Measurements from ENCODE around the gene WDR6.
"Not testable (repeated sequence)": the region's sequence is repeated elsewhere in the genome, so short reads cannot be mapped to it uniquely, and the experiment has no call there.

The WDR6 gene

DNA sequence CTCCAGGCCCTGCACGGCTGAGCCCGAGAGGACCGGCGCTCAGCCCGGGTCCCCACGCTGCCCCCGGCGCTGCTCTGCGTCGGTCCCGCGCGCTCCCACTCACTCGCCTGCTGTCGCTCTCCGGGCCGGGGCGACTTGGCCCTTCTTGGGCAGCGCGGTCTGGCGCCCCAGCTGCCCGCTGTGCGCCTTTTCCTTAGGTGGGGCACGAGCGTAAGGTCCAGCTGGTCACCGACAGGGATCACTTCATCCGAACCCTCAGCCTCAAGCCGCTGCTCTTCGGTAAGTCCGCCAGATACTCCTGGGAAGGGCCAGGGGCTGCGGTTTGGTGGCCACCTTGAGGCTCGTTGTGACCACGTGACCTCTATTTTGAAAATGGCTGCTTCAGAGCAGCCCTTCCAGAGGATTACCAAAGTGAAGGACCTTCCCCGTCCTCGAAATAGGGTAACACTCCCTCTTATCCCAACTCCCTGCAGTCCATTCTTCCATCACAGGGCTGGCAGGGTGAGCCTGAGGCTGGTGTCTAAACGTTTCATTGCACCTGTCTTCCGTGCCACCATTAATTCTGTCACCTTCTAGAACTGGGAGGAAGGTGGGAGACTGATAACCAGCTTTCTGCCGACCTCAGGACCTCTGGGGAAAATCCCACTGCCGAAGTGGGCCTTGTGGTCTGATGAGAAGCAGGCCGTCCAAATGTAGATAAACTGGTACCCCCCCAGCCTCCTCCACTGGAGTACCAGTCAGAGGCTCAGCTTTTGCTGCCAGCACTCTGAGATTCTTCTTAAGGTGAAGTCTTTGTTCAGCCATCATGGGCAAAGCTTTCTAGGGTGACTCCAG is 16.3 kb upstream of the WDR6 start:
- peak; percentile 29 for DNase-seq

DNA sequence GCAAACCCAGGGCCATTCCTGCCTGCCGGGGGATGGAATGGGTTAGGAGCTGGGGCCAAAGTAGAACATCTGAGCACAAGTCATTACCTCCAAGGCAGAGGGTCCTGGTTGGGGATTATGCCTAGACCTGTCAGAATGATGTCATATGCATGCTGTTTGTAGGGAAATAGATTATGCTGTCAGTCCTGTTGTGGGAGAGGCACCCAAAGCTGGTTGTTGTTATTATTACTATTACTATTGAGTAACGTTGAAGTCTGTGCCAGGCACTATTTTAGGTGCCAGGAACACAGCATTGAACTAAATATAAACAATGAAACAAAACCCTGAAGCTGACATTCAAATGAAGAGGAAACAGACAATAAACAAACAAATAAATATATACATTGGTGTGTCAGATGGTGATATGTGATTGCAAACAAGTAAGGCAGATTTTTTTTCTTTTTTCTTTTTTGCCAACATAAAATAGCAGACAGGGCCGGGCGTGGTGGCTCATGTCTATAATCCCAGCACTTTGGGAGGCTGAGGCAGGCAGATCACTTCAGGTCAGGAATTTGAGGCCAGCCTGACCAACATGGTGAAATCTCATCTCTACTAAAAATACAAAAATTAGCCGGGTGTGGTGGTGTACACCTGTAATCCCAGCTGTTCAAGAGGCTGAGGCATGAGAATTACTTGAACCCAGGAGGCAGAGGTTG is 15.2 kb upstream of the WDR6 start:
- no peak for DNase-seq

DNA sequence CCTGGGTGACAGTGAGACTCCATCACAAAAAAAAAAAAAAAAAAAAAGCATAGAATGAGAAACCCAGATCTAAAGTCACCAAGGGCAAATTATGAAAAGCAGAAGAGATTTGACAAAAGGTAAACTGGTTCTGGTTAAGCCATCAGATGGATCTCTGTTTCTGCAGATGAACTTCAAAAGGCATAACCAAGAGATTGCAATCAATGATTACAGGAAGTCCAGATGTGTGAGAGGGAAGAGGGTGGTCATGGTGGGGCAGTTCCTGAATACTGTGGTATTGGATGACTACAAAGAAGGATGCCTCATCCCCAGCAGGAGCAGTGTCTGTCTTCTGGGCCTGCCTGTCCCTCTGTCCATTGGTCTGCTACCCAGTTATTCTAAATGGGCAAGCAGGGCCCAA is 13.4 kb upstream of the WDR6 start:
- DNase-seq: no peak

DNA sequence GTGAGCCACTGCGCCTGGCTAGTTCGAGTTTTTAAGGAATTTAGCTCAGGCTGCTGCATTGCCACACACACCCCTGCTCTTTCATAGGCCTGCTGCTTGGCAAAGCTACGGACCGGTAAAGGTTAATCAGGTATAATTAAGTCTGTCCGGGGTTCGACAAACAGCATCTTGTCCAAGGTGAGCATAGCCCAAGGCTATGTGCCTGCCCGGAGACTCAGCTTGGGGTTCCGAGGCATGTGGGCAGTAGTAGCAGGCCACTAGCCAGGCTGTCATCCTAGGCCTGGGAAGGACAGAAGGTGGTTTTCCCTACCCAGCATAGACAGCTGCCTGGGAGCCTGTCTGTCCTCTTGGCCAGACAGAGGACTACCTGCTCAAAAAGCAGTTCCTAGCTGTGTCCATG is 10.6 kb upstream of the WDR6 start:
- DNase-seq: no peak

DNA sequence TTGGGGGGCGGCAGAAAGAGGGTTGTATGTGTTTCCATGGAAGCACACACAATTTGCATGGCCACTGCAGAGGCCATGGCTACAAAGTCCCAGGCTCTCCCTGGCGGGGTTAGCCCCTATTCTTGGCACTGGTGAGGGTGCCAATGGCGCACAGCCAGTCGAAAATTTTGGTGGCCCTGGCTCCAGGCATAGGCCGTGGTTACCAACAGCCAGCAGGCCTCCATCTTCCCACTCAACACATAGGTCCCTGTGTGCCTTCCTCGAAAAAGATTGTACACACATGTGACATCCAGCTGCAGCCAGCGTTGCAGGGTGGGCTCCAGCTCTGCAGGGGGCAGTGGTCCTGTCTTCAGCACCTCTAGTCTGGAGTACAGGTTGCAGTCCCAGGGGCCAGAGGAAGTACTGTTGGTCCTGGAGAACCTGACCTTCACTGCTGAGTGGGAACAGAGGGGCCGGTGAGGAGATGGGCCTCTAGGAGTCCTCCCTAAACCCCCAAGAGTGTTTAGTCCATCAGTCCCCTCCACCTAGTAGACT is 10.0 kb upstream of the WDR6 start:
- DNase-seq: no peak

DNA sequence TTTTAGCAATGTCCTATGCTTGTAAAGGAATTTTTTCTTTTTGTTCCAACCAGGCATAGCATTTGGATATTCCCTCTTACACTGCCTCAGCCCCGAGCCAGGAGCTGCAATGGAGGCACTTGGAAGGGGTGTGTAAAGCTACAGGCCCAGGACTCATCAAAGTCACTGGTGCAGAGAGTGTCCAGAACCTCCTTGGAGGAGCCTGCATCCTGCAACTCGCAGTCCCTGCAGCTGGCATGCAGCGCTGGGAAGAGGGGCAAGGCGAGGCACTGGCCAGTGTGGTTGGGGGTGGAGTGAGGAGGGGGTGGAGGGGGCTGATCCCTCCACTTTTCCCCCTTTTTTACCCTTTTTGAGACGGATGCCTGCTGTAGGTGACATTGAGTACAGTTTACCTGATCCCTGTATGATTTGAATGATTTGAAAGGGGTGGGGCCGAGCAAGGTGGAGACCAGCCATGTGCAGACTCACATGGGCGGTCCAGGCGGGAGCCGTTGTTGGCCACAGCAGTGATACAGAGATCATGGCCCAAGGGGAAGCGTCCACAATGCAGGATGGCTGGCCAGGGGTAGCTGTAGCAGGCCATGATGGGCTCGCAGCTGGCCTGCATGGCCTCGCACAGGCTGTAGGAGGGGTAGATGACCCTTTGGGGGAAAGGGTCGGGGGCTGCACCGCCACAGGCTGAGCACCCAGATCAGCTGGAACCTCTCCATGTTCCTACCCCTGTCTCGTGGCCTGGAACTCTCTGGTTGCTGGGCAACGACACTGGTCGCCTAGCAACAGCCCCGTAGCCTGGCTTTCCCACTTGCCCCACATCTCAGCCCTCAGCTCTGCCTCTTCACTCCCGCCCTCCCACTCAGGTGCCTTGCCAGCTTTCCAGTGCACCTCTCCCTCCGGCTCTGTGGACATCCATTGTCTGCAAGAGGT is 9.2 kb upstream of the WDR6 start:
- DNase-seq: no peak

DNA sequence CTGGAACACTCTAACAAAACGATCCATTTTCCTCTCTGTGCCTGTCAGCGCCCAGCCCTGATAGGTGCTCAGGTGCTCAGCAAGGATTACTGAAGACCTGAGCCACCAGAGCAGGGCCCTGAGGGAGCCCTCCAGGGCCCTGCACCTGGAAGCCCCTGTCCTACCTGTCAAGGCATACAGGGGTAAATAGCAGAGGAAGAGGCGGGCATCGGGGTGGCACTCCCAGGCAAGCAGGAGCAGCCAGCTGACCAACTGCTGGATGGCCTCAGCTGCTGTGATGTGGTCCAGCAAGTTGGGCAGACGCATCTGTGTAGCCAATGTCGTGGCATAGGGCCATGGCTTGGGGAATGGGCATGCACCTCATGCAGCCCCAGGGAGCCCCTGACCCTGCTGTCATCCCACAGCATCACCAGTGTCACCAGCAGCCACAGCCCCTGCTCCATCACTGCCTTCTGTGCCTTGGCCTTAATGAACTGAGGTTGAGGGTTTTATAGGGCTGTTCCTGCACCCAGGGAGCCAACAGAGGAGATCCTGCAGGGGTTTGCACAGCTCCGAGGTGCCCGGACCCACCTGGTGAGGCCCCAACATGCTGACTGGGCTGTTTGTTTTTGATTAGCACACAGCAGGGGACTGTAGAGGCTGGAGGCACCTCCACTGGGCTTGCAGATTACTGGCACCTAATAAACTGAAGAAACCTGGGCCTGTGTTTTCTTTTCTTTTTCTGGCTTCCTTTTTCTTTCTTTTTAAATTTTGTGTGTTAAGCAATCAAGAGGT is 7.9 kb upstream of the WDR6 start:
- DNase-seq: no peak

DNA sequence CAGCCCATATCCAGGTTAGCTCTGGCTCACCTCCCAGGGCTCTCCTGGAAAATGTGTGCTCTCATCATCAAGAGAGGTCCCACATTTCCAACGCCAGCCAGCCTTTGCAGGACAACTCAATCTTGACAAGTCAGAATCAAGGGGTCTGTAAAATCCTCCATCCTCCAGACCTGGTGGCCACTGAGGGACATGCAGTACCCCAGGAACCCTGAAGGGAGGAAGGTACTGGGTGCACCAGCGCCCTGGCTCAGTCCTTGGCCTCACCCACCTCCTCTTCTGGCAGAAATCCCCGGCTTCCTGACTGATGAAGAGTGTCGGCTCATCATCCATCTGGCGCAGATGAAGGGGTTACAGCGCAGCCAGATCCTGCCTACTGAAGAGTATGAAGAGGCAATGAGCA is 6.0 kb upstream of the WDR6 start:
- DNase-seq: no peak

DNA sequence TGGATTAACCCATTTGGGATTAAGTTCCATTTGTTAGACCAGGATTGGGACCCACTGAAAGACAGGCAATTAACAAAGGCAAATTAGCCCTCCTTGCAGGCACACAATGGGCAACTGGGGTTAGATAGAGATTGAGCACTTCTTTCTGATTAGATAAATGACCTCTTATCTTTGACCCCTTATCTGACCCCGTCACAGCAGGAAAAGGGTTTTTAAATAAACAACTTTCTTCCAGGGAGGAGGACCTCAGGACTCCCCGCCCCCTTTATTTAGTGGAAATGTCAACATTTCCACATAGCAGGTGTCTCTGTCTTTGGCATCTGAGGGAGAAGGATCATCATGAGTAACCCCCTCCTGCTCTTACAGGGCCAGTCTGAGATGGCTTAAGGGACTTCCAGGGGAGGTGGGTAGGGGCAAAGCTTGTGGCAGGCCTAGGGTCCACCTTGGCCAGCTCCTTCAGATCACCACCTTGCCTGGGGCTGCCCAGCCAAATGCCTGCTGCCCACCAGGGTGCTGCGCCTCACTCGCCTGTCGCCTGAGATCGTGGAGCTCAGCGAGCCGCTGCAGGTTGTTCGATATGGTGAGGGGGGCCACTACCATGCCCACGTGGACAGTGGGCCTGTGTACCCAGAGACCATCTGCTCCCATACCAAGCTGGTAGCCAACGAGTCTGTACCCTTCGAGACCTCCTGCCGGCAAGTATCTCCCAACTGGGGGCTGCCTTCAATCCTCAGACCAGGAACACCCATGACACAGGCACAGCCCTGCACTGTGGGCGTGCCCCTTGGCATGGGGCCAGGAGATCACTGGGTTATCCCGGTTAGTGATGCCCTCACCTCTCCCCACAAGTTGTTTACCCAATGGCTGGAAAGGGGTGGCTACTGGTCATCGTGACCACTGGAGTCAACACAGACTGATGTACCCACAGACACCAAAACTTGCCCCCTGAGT is 2.6 kb upstream of the WDR6 start:
- DNase-seq: no peak

DNA sequence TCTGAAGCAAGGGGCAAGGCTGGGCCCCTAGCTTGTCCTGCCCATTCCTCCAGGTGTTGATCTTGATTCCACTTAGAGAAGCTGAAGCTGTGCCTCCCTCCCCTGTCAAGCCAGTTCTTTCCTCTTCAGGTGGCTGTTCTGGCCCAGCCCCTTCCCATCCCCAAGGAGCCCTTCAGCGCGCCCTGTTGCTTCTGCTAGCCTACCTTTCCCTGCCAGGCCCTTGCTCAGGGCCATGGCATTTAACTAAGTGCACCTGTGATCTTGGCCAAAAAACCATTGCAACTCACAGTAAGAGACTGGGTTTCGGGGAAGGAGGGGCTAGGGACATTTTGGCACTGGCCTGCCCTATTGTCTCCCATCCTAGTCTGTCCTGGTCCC is 1.9 kb upstream of the WDR6 start:
- no peak for DNase-seq

DNA sequence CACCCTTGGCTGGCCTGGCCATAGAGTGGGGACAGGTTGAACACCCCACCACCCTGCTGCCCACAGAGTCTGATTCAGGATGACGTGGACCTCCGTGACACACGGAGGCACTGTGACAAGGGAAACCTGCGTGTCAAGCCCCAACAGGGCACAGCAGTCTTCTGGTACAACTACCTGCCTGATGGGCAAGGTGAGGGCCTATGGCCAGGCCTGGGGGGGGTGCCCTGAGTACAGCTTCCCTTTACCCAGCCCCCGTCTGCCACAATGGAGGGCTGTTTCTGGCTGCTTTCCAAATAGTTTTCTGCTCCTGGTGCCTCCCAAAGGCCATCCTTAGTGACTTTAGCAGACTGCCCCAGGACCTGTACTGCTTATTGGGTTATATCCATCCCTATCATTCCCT is 1.2 kb upstream of the WDR6 start:
- DNase-seq: no peak

DNA sequence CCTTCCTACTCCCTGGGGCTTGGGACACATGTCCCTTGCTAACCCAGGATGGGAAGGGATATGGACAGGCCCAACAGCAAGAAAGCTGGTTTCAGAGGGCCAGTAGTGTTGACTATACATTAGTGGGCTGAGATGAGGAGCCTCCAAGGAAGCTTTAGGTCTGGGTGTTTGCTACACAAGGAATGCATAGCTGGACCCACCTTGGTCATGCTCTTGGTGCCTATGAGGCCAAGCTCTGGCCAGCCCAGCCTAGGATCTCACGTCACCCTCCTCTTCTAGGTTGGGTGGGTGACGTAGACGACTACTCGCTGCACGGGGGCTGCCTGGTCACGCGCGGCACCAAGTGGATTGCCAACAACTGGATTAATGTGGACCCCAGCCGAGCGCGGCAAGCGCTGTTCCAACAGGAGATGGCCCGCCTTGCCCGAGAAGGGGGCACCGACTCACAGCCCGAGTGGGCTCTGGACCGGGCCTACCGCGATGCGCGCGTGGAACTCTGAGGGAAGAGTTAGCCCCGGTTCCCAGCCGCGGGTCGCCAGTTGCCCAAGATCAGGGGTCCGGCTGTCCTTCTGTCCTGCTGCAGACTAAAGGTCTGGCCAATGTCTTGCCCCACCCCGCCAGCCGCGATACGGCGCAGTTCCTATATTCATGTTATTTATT is 653 bp upstream of the WDR6 start:
- DNase-seq: no peak

DNA sequence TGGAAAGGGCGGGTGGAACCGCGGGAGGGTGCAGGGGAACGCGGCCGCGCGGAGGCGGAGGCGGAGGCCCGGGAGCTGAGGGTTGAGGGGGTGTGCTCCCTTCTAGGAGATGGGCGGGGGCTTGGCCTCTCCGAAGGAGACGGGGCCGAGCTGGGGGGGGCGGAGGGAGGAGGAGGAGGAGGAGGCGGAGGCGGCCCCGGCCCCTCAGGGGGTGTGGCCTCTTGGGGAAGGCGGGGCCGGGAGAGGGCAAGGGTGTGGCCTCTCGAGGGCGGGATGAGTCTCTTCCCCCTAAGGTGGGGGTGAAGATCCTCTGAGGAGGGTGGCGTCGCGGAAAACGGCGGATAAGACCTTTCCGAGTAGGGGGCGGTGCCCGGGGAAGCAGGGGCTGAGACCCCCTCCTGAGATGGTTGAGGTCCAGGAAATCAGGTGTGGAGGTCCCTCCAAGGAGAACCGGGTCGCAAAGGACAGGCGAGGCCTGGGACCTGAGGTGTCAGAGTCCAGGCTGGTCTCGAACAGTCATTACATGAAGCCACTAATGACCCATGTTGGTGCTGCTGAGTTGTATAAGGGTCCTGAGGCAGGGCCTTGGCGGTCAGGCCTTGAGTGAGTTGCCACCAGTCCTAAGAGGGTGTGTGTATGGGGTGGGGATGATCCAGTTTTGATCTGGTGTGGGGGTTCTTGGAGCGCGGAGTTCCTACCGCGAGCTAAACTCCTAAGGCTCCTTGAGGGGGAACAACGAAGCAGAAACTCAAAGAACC is 759 bp downstream of the WDR6 start:
- DNase-seq: peak; percentile 87

DNA sequence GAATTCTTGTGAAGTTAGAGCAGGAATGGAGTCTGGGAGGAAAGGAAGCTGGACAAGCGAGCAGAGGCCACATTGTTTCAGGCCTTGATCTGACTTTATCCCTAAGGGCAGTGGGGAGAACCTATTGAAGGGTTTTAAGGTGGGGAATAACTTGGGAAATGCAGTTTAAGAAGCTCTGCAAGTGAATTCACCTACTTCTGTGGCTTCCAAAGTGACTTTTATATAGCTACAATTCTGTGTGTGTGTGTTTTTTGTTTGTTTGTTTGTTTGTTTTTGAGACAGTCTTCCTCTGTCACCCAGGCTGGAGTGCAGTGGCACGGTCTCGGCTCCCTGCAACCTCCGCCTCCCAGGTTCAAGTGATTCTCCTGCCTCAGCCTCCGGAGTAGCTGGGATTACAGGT is 1.4 kb downstream of the WDR6 start:
- not testable (repeated sequence) for DNase-seq

DNA sequence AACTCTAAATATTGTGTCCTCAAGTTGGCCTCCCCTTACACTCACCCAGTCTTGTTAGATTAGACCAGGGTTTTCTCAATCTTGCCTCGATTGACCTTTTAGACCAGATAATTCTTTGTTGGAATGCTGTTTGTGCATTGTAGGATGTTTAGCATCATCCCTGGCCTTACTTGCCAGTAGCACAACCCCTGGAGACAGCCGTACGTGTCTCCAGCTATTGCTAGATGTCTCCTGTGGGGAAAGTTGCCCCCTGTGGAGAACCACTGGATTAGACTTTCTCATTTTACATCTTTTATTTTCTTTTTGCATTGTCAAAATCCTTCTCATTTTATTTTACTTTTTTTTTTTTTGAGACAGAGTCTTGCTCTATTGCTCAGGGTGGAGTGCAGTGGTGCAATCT is 2.2 kb downstream of the WDR6 start:
- DNase-seq: no peak

DNA sequence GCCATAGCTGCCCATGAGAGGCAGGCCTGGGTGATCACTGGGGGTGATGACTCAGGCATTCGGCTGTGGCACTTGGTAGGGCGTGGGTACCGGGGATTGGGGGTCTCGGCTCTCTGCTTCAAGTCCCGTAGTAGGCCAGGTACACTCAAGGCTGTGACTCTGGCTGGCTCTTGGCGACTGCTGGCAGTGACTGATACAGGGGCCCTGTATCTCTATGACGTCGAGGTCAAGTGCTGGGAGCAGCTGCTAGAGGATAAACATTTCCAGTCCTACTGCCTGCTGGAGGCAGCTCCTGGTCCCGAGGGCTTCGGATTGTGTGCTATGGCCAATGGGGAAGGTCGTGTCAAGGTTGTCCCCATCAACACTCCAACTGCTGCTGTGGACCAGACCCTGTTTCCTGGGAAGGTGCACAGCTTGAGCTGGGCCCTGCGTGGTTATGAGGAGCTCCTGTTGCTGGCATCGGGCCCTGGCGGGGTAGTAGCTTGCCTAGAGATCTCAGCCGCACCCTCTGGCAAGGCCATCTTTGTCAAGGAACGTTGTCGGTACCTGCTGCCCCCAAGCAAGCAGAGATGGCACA is 5.3 kb downstream of the WDR6 start:
- DNase-seq: no peak

DNA sequence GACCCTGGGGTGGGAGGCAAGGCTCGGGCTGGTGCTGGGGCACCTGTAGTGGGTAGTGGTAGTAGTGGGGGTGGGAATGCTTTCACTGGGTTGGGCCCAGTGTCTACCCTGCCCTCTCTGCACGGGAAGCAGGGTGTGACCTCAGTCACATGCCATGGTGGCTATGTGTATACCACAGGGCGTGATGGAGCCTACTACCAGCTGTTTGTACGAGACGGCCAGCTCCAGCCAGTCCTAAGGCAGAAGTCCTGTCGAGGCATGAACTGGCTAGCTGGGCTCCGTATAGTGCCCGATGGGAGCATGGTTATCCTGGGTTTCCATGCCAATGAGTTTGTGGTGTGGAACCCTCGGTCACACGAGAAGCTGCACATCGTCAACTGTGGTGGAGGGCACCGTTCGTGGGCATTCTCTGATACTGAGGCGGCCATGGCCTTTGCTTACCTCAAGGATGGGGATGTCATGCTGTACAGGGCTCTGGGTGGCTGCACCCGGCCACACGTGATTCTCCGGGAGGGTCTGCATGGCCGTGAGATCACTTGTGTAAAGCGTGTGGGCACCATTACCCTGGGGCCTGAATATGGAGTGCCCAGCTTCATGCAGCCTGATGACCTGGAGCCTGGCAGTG is 6.0 kb downstream of the WDR6 start:
- no peak for DNase-seq

DNA sequence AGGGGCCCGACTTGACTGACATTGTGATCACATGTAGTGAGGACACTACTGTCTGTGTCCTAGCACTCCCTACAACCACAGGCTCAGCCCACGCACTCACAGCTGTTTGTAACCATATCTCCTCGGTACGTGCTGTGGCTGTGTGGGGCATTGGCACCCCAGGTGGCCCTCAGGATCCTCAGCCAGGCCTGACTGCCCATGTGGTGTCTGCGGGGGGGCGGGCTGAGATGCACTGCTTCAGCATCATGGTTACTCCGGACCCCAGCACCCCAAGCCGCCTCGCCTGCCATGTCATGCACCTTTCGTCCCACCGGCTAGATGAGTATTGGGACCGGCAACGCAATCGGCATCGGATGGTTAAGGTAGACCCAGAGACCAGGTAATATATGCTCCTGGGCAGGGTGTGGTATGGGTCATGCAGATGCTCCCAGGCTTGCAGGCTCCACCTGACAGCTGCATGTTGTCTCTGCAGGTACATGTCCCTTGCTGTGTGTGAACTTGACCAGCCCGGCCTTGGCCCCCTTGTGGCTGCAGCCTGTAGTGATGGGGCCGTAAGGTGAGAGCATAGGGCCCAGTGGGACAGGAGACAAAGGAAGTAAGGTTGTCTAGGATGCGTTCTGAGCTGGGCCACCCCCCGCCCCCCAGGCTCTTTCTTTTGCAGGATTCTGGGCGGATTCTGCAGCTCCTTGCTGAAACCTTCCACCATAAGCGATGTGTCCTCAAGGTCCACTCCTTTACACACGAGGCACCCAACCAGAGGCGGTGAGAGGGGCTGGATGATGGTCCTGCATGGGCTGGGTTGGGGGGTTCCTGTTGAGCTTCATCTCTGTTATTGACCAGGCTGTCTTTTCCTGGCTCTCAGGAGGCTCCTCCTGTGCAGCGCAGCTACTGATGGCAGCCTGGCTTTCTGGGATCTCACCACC is 6.8 kb downstream of the WDR6 start:
- peak; percentile 54 for DNase-seq

All from stimulated activated CD4-positive, alpha-beta T cell treated with anti-CD3 and anti-CD28 coated beads, Interleukin-4, amount 100 ng/mL, for 1 hour (primary cell).